Inferior parietal cortex (tissue), 1 donor: ENCODE data around the gene OR6C2.
"Not testable (repeated sequence)": the region's sequence is repeated elsewhere in the genome, so short reads cannot be mapped to it uniquely, and the experiment has no call there.

ENCODE experiments used
- DNase-seq: peaks from one replicate; pipeline ENCODE4 v3.0.0-alpha.2; 2016; ENCODE audit errors: extremely low spot score

The OR6C2 gene

GRCh38 chr12:55472264-55472663 is 28.4 kb downstream of the OR6C2 start:
- no peak for DNase-seq

- DNase-seq = not testable (repeated sequence)
These were observed 35.3 kb downstream of the OR6C2 start for GRCh38 chr12:55479136-55479535.

GRCh38 chr12:55484284-55484683 is 40.4 kb downstream of the OR6C2 start:
- not testable (repeated sequence) for DNase-seq

- no peak for DNase-seq
These were observed 48.2 kb downstream of the OR6C2 start, which contains the start of gene OR6C68 for GRCh38 chr12:55492078-55492477. Gene OR6C68, plus strand, starts transcription at chr12:55492378. Its CDS starts 0 bp downstream, at chr12:55492378.

GRCh38 chr12:55495490-55495889 is 51.6 kb downstream of the OR6C2 start:
- no peak for DNase-seq

GRCh38 chr12:55499231-55499630 is 55.4 kb downstream of the OR6C2 start:
- no peak for DNase-seq

- DNase-seq = no peak
These were observed 56.0 kb downstream of the OR6C2 start for GRCh38 chr12:55499810-55500252.

GRCh38 chr12:55501601-55502000 is 57.7 kb downstream of the OR6C2 start:
- DNase-seq = no peak
